Measurements from ENCODE around the gene PTPRCAP. TPM values are rescaled to one million over a fixed set of nuclear protein-coding genes. Genes with fewer than 3 reads are reported as not detected.
A peak's percentile ranks its signal among the peaks of the same experiment; 100 is the strongest.

PTPRCAP gene
- polyA plus RNA-seq, 1 of the 3 experiments (the other 2 are of a cell fraction), result 1.4 TPM

- peak; percentile 50 for TF ChIP-seq CTCF (IDR thresholded peaks at IDR 0.05)
- peak; percentile 58 for TF ChIP-seq RAD21 (IDR thresholded peaks at IDR 0.05; ENCODE audit: low read length)
- peak; percentile 84 for TF ChIP-seq YY1 (IDR thresholded peaks at IDR 0.05; ENCODE audit: low read depth)
- TF ChIP-seq REST (IDR thresholded peaks at IDR 0.05; ENCODE audit: low read depth, low read length), result peak; percentile 9; the same call in 1 of the 2 replicates
- TF ChIP-seq TAF1 (IDR thresholded peaks at IDR 0.05; ENCODE audit: borderline replicate concordance, low read depth, low read length), result peak; percentile 55
- TF ChIP-seq JUND (IDR thresholded peaks at IDR 0.05), result no peak
- TF ChIP-seq USF1 (IDR thresholded peaks at IDR 0.05; ENCODE audit: borderline replicate concordance, low read depth), result 0 out of 2 replicates have a peak, but pooled peaks have one; percentile 18
- no peak for TF ChIP-seq NFIC (IDR thresholded peaks at IDR 0.05; ENCODE audit: borderline replicate concordance)
- TF ChIP-seq FOSL2 (IDR thresholded peaks at IDR 0.05; ENCODE audit: borderline replicate concordance, low read depth), result no peak
- TF ChIP-seq EP300 (IDR thresholded peaks at IDR 0.05; ENCODE audit: borderline replicate concordance in 1 of 2, low read depth in 1 of 2, low read length in 1 of 2), result no peak
- peak; percentile 92 for TF ChIP-seq POLR2AphosphoS5 (IDR thresholded peaks at IDR 0.05; ENCODE audit: low read depth, low read length)
- TF ChIP-seq MXI1 (IDR thresholded peaks at IDR 0.05; ENCODE audit: low read depth, low read length), result no peak; the same call in none of the 2 replicates
- TF ChIP-seq ELF1 (IDR thresholded peaks at IDR 0.05), result no peak
- TF ChIP-seq NRF1 (IDR thresholded peaks at IDR 0.05; ENCODE audit: low read depth, low read length), result peak; percentile 34; the same call in 1 of the 2 replicates
- TF ChIP-seq GABPA (IDR thresholded peaks at IDR 0.05; ENCODE audit: low read depth), result no peak
- no peak for TF ChIP-seq TEAD4 (IDR thresholded peaks at IDR 0.05; ENCODE audit: borderline replicate concordance, insufficient read depth)
- TF ChIP-seq RXRA (IDR thresholded peaks at IDR 0.05; ENCODE audit: borderline replicate concordance, low read depth), result no peak
- no peak for TF ChIP-seq TCF12 (IDR thresholded peaks at IDR 0.05)
- TF ChIP-seq, protein P1, sequence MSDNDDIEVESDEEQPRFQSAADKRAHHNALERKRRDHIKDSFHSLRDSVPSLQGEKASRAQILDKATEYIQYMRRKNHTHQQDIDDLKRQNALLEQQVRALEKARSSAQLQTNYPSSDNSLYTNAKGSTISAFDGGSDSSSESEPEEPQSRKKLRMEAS (IDR thresholded peaks at IDR 0.05; ENCODE audit: low read depth), result peak; percentile 66; the same call in 1 of the 2 replicates
- peak; percentile 84 for TF ChIP-seq SIN3A (IDR thresholded peaks at IDR 0.05; ENCODE audit: borderline replicate concordance, low read depth, low read length)
- TF ChIP-seq RFX5 (IDR thresholded peaks at IDR 0.05; ENCODE audit: low read length), result no peak
- peak; percentile 55; the same call in 1 of the 2 replicates for TF ChIP-seq SMC3 (IDR thresholded peaks at IDR 0.05; ENCODE audit: low read depth, low read length)
- TF ChIP-seq FOXJ3 (CRISPR knock-in tag; IDR thresholded peaks at IDR 0.05), result peak; percentile 60; the same call in 1 of the 2 replicates
These were observed 31.5 kb upstream of the PTPRCAP start, which contains the start of gene TMEM134 (continued) for GRCh38 chr11:67468759-67469507.
